Stimulated activated CD4-positive, alpha-beta T cell treated with anti-CD3 and anti-CD28 coated beads, Interleukin-15, amount 100 ng/mL, for 1 hour (primary cell): ENCODE results near the gene GET4.
"Not testable (repeated sequence)": the region's sequence is repeated elsewhere in the genome, so short reads cannot be mapped to it uniquely, and the experiment has no call there.

Source experiments
- DNase-seq, 2 donors: peaks; one replicate each; pipeline ENCODE4 v3.0.0-alpha.2; 2020; ENCODE audit warnings: low read depth in 1 of 2, low spot score in 1 of 2

Gene GET4

DNA sequence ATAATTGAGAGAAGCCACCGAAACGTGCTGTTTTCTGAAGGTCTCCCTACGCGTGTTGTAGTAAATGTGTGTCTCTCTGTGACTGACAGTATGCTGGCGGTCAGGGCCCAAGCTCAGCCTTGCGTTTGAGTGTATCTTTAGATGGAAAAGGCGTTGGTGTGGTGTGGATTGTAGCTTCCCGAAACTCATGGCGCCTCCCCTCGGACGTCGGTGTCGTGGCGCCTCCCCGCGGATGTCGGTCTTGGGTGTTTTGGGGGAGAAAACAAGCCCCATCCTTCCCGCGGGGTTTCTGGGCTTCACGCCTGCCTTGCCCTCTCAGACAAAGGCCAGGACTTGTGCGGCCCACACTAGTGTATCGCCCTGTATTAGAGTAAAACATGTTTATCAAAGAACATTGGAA lies 31.3 kb upstream of the GET4 start:
- DNase-seq, result no peak

- DNase-seq, result no peak
These were observed 30.6 kb upstream of the GET4 start for GRCh38 chr7:845731-846130.

DNA sequence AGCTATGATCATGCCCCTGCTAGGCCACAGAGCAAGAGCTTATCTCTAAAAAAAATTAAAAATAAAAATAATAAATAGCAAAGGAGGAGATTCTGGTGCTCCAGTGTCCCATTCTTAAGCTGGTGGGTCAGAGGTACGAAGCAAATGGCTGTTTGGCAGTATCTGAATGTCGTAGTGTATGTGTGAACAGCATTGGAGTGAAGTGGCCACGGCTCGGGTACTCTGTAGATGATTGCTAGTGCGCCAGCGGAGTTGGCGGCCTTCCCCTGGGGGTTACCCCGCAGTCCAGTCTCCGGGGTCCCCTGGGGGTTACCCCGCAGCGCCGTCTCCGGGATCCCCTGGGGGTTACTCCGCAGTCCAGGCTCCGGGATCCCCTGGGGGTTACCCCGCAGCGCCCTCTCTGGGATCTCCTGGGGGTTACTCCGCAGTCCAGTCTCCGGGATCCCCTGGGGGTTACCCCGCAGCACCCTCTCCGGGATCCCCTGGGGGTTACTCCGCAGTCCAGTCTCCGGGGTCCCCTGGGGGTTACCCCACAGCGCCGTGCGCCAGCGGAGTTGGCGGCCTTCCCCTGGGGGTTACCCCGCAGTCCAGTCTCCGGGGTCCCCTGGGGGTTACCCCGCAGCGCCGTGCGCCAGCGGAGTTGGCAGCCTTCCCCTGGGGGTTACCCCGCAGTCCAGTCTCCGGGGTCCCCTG lies 29.2 kb upstream of the GET4 start:
- DNase-seq, result not testable (repeated sequence)

GRCh38 chr7:847728-848127 lies 28.6 kb upstream of the GET4 start:
- not testable (repeated sequence) for DNase-seq

- no peak for DNase-seq
These were observed 27.2 kb upstream of the GET4 start for GRCh38 chr7:849145-849544.

DNA sequence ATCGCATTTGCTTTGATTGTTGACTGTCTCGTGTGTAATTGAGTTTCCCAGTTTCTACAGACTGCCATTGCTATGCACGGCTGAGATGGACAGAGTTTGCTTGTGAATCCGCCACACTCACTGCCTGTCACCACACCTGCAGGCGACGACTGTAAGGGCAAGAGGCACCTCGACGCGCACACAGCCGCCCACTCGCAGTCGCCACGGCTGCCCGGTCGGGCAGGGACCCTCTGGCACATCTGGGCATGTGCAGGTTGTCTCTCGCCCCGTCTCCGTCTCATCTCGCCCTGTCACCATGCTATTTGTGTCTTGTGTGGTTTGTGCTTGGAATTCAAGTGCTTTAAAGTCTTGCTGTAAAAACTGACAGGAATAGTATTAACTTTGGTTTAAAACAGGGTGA lies 26.6 kb upstream of the GET4 start:
- DNase-seq, result no peak

DNA sequence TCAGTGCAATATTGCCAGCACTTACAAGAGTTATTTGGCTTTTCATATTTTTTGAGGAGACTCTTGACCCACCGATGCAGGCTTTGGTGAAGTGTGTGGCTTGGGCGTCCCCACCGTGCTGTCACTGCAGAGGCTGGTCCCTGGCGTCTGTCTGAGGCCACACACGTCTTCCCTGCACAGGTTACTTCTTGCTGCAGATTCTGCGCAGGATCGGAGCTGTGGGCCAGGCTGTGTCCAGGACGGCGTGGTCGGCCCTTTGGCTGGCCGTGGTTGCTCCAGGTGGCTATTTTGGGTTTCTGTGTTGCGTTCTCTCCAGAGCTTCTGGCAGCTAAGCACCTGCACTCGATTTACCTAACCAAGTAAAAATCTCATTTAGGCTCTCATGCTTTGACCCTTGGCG lies 25.1 kb upstream of the GET4 start:
- DNase-seq, result no peak

DNA sequence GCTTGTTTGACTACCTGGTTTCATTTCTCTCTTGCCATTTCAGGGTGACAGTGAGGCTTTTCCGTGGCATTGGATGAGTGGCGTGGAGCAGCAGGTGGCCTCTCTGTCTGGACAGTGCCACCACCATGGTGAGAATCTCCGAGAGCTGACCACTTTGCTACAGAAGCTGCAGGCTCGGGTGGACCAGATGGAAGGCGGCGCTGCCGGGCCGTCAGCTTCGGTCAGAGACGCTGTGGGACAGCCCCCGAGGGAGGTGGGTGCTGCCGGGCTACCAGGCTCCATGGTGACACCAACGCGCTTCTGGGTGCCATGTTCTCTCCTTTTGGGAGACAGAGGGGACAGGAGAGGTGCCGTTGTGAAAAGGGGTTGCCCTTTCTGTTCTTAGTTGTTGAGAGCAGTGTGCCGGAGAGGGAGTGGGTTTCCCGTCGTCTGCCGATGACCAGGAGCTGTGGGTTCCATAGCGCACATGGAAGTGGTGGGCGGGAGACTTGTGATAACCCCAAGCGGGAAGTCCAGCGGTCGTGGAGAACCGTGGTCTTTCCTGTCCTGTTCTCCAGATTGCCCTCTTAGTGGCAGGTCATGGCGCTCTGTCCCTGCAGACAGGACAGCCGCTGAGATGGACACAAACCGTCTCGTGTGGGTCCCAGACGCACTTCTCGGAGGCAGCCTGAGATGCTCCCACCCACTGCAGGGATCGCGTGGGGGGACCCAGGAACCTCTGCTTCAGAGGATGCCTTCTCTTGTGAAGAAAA lies 22.8 kb upstream of the GET4 start:
- DNase-seq, result no peak

GRCh38 chr7:854118-854775 lies 22.1 kb upstream of the GET4 start:
- DNase-seq, result no peak

DNA sequence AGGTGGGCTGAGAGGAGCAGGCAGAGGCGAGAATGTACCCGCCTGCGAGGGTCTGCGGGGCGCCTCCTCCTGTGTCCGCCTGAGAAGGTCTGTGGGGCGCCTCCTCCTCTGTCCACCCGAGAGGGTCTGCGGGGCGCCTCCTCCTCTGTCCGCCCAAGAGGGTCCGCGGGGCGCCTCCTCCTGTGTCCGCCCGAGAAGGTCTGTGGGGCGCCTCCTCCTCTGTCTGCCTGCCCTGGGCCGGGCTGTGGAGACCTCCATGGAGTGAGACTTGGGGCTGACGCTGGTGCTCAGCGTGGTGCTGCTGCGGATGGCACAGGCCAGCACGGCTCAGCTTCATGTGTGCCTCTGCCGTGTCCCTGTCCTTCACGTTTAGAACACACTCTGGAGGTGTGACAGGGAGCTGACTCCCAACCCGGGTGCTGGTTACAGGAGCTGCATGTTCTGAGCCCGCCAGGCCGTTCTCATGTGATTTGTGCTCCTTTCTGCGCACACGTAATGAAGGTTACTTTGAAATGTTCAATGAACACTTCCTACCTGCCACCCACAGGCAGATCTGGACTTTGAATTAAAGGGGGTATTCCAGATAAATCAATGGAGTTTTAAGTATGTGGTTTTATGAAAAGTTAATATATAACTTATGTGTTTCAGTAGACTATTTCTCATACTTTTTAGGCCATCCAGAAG lies 20.5 kb upstream of the GET4 start:
- DNase-seq, result no peak

DNA sequence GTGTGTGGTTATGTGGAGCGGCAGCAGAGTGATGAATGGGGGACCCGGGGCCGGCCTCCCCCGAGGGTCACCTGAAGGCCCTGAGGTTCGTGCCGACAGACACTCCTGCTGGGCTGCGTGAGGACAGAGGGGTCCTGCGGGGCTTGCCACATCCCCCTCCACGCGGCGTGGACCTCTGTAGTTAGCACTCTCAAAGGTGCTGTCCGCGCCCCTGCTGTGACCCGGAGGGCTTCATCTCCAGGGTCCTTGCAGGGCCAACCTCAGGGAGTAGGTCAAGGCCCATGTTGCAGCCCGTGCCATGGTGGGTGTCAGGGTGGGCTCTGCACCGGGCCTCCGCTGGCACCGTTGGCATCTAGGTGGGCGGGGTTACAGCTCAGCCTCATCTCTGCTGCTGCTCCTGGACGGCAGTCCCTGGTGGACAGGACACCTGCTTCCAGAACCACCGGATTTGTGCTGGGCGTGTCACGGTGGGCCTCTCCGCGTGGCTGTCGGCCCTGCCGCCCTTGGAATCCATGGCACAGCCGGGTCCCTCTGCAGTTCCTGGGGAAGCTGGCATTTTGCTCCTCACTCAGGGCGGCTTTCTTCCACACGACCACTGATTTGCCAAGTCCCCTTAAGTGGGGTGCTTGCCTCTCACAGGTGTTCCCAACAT lies 19.8 kb upstream of the GET4 start:
- no peak for DNase-seq

DNA sequence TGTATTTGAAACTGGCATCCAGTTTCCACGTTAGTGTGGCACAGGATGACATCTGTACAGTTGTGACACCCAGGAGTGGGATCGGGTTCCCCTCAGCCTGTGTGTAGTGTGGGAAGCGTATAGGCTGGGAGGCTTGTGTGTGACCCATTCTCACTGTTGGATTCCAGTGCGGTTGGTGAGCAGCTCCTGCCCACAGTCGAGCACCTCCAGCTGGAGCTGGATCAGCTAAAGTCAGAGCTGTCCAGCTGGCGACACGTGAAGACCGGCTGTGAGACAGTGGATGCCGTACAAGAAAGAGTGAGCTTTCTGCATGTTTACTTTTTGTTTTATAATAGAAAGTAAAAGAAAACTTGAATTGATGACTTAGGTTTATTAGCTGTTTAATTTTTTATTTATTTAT lies 18.7 kb upstream of the GET4 start:
- DNase-seq, result no peak

GRCh38 chr7:859359-860030 lies 16.9 kb upstream of the GET4 start:
- DNase-seq, result no peak

DNA sequence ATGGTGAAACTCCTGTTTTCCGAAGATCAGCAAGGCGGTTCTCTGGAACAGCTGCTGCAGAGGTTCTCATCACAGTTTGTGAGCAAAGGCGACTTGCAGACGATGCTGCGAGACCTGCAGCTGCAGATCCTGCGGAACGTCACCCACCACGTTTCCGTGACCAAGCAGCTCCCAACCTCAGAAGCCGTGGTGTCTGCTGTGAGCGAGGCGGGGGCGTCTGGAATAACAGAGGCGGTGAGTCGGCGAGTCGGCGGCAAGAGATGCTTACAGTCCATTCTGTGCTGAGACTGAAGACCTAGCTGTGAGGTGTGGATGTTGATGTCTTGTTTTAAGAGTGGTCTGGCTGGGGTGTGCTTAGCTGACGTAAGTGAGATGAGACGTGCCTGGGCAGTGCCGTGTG lies 16.2 kb upstream of the GET4 start:
- no peak for DNase-seq

- no peak for DNase-seq
These were observed 15.1 kb upstream of the GET4 start for GRCh38 chr7:861222-861621.

DNA sequence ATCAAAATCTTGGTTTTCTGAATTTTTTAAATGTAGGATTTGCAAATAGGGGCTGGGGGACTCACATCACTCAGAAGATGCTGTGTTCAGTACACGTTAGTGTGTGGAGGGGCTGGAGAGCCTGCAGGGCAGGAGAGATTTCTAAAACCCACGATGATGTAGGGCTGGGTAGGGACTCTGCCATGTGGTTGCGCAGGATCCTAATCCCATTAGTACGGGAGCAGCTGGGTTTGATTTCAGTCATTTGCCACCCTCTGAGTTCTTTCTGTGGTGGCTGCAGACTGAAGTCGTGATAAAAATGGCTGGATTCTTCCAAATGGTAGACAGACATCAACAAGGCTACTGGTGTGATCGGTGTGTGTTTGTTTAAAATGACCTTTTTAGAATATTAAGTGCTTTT lies 14.2 kb upstream of the GET4 start:
- DNase-seq, result no peak

DNA sequence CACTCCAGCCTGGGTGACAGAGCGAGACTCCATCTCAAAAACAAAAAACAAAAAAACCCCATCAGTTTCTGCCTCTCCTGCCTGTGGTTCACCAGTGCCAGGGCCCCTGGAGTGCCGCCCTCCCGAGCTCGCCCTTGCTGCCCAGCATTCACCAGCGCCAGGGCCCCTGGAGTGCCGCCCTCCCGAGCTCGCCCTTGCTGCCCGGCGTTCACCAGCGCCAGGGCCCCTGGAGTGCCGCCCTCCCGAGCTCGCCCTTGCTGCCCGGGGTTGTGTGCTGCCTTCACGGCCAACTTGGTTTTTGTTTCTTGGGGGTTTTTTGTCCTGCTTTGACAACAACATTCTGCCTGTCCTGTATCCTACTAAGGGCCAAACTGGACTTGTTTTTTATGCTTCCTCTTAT lies 13.2 kb upstream of the GET4 start:
- DNase-seq, result no peak

DNA sequence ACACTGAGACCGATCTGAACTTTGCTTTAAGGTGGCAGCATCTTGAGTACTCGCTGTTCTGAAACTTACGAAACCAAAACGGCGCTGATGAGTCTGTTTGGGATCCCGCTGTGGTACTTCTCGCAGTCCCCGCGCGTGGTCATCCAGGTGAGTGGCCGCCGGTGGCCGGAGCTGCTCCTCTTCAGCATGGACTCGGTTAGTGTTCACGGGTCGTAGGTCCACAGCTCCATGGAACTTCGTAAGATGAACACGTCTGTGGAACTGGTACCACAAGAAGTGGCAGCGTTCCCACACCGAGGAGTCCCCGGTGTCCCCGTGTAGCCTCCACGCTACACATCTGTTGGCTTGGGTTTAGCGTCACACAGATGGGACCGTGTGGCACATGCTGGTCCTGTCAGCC lies 10.4 kb upstream of the GET4 start:
- no peak for DNase-seq

DNA sequence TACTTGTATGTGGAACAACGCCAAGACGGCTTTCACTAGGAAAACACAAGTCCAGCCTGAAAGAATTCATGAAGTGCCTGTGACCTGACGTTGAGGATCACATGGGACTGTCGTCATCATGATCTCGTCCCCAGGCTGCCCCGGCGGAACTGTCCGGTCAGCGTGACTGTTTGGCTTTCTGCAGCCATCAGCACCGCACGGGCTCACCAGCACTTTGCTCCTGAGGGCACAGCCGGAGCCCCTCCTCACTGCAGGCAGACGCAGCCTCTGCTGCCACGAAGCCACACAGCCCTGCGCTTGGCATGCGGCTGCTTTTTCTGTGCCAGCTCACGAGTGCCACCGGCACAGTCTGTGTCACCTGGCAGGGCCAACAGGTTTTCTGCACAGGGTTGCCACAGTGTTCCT lies 9.4 kb upstream of the GET4 start:
- no peak for DNase-seq

DNA sequence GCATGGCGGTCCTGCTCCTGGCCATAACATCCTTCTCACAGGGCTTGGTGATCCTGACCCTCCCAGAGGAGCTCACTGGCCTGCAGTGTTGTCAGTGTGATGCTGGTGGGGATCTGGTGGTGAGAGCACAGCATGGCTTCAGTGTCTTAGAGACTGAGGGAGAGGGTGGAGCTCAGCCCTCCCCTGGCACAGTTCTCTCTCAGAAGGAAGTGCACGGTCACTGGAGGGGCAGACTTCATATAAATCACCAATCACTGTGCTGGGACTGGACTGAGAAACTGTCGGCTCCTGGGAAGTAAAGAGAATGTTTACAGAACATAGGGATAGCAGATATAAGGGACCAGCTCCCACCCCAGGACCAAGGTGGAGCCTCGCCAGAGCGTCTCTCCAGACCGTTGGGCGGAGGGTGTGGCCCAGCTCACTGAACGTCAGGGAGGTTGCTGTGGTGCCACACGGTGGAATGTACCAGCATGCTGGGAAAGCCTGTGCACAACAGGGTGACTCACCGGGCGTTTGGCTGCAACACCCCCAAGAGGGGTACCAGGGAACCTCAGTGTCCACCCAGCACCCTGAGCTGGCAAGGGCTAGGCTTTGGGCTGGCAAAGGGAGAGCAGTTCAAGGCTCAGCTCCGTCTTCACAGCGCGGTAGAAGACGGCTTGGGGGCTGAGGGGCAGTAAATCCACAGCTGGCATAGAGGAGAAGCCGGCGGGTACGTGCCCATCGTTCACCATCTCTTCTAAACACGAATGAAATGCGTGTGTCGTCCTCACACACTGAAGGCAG lies 8.8 kb upstream of the GET4 start:
- DNase-seq, result no peak
